Measurements from ENCODE around the gene MT1M.

DNA sequence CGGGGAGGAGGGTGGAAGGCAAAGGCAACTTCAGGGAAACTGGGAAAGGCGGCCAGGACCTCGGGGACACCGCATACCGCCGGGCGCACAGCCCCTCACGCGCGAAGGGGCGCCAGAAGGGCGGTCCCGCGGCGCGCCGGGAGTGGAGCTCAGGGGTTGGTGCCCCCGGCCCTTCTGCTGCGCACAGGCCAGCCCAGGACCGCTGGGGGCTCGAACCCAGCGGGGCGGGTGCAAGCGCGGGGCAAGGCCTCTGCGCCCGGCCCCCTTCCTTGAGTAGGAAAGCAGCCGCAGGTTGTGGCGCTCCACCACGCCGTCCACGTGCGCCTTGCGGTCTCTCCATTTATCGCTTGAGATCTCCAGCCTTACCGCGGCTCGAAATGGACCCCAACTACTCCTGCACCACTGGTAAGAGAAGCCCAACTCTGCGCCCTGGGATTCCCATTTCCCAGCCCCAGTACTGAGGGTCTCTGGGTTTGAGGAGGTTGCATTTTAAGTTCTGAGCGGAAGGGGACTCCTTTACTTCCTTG is 3.0 kb downstream of the MT1M start:
- TF ChIP-seq, protein P1, sequence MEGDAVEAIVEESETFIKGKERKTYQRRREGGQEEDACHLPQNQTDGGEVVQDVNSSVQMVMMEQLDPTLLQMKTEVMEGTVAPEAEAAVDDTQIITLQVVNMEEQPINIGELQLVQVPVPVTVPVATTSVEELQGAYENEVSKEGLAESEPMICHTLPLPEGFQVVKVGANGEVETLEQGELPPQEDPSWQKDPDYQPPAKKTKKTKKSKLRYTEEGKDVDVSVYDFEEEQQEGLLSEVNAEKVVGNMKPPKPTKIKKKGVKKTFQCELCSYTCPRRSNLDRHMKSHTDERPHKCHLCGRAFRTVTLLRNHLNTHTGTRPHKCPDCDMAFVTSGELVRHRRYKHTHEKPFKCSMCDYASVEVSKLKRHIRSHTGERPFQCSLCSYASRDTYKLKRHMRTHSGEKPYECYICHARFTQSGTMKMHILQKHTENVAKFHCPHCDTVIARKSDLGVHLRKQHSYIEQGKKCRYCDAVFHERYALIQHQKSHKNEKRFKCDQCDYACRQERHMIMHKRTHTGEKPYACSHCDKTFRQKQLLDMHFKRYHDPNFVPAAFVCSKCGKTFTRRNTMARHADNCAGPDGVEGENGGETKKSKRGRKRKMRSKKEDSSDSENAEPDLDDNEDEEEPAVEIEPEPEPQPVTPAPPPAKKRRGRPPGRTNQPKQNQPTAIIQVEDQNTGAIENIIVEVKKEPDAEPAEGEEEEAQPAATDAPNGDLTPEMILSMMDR (IDR thresholded peaks at IDR 0.05) = no peak
- no peak for TF ChIP-seq POLR2A (IDR thresholded peaks at IDR 0.05)
